Astrocyte (in vitro differentiated cells and primary cell): ENCODE results near the gene PALB2.

Experiments used
- CTCF ChIP-seq: IDR thresholded peaks from 2 replicates; pipeline ENCODE4 v1.5.1; 2011; ENCODE audit warnings: low read depth, mild to moderate bottlenecking, inconsistent platforms, low read length, moderate library complexity; ENCODE audit not compliant: insufficient read depth
- EZH2 ChIP-seq: IDR thresholded peaks from 2 replicates; pipeline ENCODE4 v1.6.1; 2012; ENCODE audit warnings: mild to moderate bottlenecking, low read length, inconsistent platforms; ENCODE audit not compliant: insufficient read depth

- TF ChIP-seq CTCF (no peak), EZH2 (no peak)
Observed at GRCh38 chr16:23577493-23577892, 63.6 kb downstream of the PALB2 start.
